ENCODE results near the gene DAND5.
A peak's percentile ranks its signal among the peaks of the same experiment; 100 is the strongest.

DAND5 gene, protein sequence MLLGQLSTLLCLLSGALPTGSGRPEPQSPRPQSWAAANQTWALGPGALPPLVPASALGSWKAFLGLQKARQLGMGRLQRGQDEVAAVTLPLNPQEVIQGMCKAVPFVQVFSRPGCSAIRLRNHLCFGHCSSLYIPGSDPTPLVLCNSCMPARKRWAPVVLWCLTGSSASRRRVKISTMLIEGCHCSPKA

DNA sequence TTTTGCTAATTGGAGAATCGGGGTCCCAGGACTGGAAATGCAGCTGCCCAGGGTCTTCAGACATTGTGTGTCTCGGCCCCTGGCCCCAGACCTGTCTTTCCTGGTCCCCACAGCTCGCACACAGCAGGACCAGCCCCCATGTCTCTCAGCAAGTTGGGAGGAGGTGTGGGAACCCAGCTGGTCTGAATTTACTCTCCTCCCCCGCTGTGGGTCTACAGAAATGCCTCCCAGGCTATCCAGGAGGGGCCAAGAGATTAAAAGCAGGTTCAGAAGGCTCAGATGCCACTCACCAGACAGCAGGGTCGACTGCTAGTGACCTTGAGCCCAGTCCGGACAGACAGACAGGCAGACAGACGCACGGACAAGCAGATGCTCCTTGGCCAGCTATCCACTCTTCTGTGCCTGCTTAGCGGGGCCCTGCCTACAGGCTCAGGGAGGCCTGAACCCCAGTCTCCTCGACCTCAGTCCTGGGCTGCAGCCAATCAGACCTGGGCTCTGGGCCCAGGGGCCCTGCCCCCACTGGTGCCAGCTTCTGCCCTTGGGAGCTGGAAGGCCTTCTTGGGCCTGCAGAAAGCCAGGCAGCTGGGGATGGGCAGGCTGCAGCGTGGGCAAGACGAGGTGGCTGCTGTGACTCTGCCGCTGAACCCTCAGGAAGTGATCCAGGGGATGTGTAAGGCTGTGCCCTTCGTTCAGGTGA is at the start of gene DAND5:
Gene DAND5, plus strand, starts transcription at position 285 of the 697 bp plus-strand sequence. Its CDS starts 85 bp downstream, at position 370.
- Mint-ChIP-seq H3K4me1 (ENCODE audit: low read depth) (peaks cover 4% of the 10 kb centered on the region), H3K27ac (no peak within 1 kb of the TSS), H3K9me3 (no peaks in the 10 kb centered on the region), H3K4me3 (no peak within 1 kb of the TSS), H3K36me3 (ENCODE audit: low read depth) (no peaks in the 10 kb centered on the region), H3K27me3 (ENCODE audit: low read depth) (peaks cover 5% of the 10 kb centered on the region)

DNA sequence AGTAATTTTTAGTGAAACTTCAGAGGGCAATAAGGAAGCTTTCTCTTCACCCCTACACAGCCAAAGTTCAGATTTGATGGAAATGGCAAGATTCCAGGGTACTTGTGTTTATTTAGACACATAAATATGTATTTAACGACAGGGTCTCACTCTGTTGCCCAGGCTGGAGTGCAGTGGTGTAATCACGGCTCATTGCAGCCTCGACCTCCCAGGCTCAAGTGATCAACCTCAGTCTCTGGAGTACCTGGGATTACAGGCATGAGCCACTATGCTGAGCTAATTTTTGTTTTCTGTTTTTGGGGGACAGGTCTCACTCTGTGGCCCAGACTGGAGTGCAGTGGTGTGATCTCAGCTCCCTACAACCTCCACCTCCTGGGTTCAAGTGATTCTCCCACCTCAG is 48.3 kb upstream of the DAND5 start:
- H3K27me3 Mint-ChIP-seq (ENCODE audit: low read depth): no peaks in the 10 kb centered on the region
- peaks cover 21% of the 10 kb centered on the region for H3K36me3 Mint-ChIP-seq (ENCODE audit: low read depth)
- no peak overlapping the region for H3K4me3 Mint-ChIP-seq
- peaks cover 10% of the 10 kb centered on the region for H3K4me1 Mint-ChIP-seq (ENCODE audit: low read depth)
- no peak overlapping the region for H3K27ac Mint-ChIP-seq
- no peaks in the 10 kb centered on the region for H3K9me3 Mint-ChIP-seq

DNA sequence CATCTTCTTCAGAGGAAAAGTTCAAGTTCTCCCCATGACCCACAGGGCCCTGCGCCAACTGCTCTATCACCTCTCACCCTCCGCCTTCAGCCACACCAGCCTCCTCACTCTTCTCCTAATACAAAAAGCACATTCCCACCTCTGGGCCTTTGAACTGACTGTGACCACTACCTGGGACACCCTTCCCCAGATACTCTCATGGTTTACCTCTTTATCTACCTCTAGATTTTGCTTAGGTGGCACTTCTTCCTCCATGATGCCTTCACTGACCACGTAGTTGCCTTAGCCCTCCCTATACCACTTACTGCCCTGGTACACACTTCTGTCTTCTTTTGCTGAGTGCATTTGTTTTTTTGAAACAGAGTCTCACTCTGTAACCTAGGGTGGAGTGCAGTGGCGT is 46.4 kb upstream of the DAND5 start:
- no peak overlapping the region for H3K27ac Mint-ChIP-seq
- H3K4me1 Mint-ChIP-seq (ENCODE audit: low read depth): peaks cover 10% of the 10 kb centered on the region
- H3K4me3 Mint-ChIP-seq: no peak overlapping the region
- H3K27me3 Mint-ChIP-seq (ENCODE audit: low read depth): no peaks in the 10 kb centered on the region
- H3K9me3 Mint-ChIP-seq: no peaks in the 10 kb centered on the region
- peaks cover 29% of the 10 kb centered on the region for H3K36me3 Mint-ChIP-seq (ENCODE audit: low read depth)

DNA sequence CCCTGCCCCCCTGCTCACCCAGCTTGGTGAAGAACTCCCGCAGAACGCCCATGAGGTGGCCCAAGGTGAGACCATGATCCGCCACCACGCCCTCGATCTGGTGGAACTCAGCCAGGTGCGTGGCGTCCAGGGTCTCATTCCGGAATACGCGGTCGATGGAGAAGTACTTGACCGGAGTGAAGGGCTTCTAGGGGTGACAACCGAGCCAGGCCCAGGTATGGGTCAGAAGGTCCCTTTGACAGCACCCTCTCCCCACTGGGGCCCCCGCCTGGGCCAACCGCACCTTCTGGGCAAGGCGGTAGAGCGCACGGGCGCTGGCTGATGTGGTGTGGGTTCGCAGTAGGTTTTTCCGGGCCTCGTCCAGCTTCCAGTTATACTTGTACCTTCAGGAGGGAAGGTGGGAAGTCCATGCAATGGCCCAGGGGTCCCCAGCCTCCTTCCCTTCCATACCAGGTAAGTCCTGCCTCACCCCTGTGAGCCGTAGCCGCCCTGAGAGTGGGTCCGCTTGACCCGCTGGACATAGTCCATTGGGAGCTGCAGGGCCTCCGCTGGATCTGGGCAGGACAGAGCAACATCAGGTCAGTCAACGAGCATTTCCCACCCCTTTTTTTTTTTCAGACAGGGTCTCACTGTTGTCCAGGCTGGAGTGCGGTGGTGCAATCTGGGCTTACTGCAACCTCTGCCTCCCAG is 44.6 kb upstream of the DAND5 start:
- Mint-ChIP-seq H3K27ac (no peak overlapping the region), H3K9me3 (no peaks in the 10 kb centered on the region), H3K27me3 (ENCODE audit: low read depth) (no peaks in the 10 kb centered on the region), H3K4me1 (ENCODE audit: low read depth) (no peaks in the 10 kb centered on the region), H3K36me3 (ENCODE audit: low read depth) (peaks cover 38% of the 10 kb centered on the region), H3K4me3 (no peak overlapping the region)

DNA sequence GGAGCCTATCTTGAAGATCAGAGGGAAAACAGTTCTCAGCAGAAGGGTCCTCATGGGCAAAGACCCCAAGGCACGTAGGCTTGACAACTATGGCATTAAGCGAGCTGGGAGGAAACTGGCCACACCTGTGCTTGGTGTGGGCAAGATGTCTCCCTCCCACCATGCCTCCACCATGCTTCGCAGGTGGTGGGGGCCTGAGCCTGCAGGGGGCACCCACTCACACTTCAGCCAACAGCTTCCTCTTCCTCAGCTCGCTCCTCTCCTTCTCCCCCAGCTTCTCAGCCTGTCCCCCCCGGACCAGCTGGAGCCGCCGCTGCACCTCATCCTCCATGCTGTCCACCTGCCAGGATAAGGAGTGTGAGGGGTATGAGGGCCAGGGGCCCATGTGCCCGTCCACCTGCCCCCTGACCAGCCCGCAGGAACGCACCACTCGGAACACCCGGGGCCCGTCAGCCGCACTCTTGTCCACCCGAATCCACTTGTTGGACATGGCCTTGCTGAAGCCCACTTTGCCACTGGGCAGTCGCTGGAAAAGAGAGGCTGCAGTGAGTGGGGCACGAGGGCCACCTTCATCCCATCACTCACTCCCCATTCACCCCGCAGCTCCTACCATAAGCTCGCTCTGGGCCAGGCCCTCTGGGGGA is 39.3 kb upstream of the DAND5 start:
- Mint-ChIP-seq H3K27me3 (ENCODE audit: low read depth) (no peaks in the 10 kb centered on the region), H3K9me3 (no peaks in the 10 kb centered on the region), H3K27ac (no peak overlapping the region), H3K4me3 (no peak overlapping the region), H3K36me3 (ENCODE audit: low read depth) (peaks cover 30% of the 10 kb centered on the region), H3K4me1 (ENCODE audit: low read depth) (peaks cover 16% of the 10 kb centered on the region)

DNA sequence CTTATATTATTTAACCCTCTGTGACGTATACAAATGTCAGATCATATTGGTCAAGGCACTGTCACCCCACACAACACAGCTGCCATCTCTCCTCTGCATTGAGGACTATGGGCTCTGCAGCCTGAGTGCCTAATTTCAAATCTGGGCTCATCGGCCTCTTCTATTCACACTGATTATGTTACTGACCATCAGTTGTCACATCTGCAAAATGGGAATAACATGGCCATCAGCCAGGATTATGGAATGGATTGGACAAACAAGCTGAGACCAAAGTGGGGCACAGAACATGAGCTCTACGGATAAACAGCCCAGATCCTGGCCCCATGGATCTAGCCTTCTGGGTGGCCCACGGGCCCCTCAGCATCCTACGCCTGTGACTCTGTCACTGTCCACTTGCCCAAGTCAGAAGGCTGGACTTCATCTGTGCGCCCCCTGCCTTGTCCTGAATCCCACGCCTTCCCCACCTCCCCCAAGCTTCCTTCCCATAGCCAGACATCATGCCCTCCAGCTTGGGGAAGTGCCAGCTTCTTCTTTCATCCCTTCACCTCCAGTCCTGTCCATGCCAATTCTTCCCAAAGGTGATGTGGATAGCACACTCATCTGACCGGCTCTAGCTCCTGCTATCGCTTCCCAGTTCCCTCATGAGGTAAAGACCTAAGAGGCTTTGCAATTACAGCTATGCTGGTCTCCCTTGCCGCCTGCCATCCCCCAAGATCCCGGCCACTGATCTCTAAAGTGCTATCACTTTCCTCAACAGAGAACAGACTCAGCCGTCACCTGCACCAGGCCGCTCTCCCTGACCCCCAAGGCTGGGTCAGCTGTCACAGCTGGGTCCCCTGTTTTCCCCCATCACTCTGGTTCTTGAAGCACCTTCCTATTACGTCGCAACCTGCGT is 36.7 kb upstream of the DAND5 start:
- Mint-ChIP-seq H3K9me3 (no peaks in the 10 kb centered on the region), H3K4me3 (peak overlapping the region; percentile 99), H3K27me3 (ENCODE audit: low read depth) (no peaks in the 10 kb centered on the region), H3K27ac (peak overlapping the region; percentile 90), H3K36me3 (ENCODE audit: low read depth) (peaks cover 22% of the 10 kb centered on the region), H3K4me1 (ENCODE audit: low read depth) (peaks cover 24% of the 10 kb centered on the region)

DNA sequence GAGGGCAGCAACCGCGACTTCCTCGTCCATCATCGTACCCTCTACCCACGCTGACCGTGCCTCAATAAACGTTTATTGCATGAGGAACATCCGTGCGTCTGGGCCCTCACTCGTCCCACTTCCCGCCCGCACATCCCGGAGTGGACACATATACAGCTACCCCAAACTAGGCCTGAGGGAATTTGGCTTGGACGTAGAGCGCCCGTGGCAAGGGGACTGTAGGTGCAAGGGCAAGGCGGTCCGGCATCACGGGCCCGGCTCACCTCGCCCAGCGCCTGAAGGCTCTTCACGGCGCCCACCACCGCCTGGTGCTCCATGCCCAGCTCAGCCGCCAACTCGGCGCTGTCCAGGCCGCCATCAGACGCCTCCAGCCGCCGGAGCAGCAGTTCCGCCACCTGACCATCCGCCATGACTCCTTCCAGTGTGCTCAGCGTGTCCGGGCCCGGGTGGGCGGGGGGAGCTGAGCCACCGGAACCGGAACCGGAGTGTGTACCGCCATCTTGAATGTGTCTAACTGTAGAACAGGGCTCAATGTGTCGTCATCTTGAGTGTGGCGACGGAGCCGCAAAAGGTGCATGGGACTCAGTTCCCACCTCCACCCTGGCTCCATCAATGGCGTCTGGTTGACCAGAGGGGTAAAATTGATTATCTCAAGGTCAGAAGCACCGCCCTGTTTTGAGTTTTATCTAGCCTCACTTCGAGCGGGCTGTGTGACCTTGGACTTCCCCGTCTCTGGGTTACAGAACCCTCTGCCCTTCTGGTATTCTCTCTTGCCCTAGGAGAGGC is 35.9 kb upstream of the DAND5 start, which contains the start of gene FARSA:
Gene FARSA, minus strand, starts transcription at position 425 of the 786 bp plus-strand sequence. Its CDS starts 15 bp downstream, at position 410.
- H3K4me3 Mint-ChIP-seq: peak within 1 kb of the TSS; percentile 99
- H3K9me3 Mint-ChIP-seq: no peaks in the 10 kb centered on the region
- H3K4me1 Mint-ChIP-seq (ENCODE audit: low read depth): peaks cover 27% of the 10 kb centered on the region
- peaks cover 20% of the 10 kb centered on the region for H3K36me3 Mint-ChIP-seq (ENCODE audit: low read depth)
- no peaks in the 10 kb centered on the region for H3K27me3 Mint-ChIP-seq (ENCODE audit: low read depth)
- peak within 1 kb of the TSS; percentile 90 for H3K27ac Mint-ChIP-seq

DNA sequence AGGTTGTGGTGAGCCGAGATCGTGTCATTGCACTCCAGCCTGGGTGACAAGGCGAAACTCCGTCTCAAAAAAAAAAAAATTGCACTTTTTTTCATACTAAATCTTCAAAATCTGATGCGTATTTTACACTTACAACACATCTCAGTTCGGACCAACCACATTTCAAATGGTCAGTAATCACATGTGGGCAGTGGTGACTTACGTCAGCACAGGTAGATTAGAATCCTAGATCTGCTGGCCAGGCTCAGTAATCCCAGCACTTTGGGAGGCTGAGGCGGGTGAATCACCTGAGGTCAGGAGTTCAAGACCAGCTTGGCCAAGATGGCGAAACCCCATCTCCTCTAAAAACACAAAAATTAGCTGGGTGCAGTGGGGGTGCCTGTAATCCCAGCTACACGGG is 34.3 kb upstream of the DAND5 start:
- H3K27ac Mint-ChIP-seq: peak overlapping the region; percentile 31
- H3K36me3 Mint-ChIP-seq (ENCODE audit: low read depth): peaks cover 28% of the 10 kb centered on the region
- no peaks in the 10 kb centered on the region for H3K9me3 Mint-ChIP-seq
- no peak overlapping the region for H3K4me3 Mint-ChIP-seq
- H3K4me1 Mint-ChIP-seq (ENCODE audit: low read depth): peaks cover 38% of the 10 kb centered on the region
- H3K27me3 Mint-ChIP-seq (ENCODE audit: low read depth): no peaks in the 10 kb centered on the region

DNA sequence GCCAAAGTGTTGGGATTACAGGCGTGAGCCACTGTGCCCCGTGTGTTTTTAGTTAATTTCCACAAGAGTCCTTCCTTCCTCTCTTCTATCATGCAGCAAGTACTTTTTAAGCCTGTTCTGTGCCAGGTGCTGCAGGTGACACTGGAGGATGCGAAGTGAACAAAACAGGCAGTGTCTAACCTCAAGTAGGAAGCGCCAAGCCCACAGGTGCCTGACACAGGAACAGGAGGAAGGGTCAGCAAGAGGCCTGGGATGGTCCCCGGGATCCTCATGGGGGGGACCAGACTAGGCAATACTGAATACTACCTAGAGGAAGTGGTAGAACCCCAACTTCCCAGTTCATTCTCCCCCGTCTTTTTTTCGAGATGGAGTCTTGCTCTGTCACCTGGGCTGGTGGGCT is 32.8 kb upstream of the DAND5 start:
- no peaks in the 10 kb centered on the region for H3K27me3 Mint-ChIP-seq (ENCODE audit: low read depth)
- no peak overlapping the region for H3K4me3 Mint-ChIP-seq
- no peaks in the 10 kb centered on the region for H3K9me3 Mint-ChIP-seq
- H3K27ac Mint-ChIP-seq: peak overlapping the region; percentile 62
- H3K36me3 Mint-ChIP-seq (ENCODE audit: low read depth): peaks cover 40% of the 10 kb centered on the region
- H3K4me1 Mint-ChIP-seq (ENCODE audit: low read depth): peaks cover 48% of the 10 kb centered on the region

DNA sequence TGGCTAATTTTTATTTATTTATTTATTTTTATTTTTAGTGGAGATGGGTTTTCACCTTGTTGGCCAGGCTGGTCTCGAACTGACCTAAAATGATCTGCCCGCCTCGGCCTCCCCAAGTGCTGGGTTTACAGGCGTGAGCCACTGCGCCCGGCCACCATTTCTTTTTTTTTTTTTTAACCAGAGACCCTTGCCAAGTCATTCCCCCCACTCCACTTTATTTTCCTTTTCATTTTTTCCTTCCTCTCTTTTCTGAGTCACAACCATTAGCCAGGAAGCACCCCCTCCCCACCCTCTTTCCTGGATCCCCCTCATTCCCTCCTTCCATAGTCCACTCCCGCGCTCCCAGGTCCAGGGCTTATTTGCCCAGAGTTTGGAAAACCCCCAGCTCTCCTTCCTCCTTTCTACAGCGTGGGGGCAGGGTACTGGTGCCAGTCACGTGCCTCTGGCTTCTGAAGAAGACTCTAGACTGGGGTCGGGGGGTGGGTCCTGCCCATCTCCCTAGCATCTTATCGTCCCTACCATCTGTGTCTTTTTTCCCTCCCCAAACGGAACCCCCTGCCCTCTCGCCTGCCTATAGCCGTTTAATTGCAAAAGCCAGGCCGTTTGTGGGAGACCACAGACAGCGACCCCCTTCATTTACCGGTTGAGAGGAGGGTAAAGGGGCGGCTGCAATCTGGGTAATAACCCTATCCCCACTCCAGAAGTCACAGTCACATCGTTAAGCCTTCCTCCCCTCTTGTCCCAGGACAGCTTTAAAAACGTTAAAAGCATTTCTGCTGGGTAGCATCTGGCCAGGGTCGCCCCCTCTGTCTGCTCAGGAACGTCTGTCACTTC is 32.1 kb upstream of the DAND5 start:
- Mint-ChIP-seq H3K4me1 (ENCODE audit: low read depth) (peaks cover 48% of the 10 kb centered on the region), H3K4me3 (peak overlapping the region; percentile 99), H3K36me3 (ENCODE audit: low read depth) (peaks cover 44% of the 10 kb centered on the region), H3K27ac (peak overlapping the region; percentile 89), H3K9me3 (no peaks in the 10 kb centered on the region), H3K27me3 (ENCODE audit: low read depth) (no peaks in the 10 kb centered on the region)

DNA sequence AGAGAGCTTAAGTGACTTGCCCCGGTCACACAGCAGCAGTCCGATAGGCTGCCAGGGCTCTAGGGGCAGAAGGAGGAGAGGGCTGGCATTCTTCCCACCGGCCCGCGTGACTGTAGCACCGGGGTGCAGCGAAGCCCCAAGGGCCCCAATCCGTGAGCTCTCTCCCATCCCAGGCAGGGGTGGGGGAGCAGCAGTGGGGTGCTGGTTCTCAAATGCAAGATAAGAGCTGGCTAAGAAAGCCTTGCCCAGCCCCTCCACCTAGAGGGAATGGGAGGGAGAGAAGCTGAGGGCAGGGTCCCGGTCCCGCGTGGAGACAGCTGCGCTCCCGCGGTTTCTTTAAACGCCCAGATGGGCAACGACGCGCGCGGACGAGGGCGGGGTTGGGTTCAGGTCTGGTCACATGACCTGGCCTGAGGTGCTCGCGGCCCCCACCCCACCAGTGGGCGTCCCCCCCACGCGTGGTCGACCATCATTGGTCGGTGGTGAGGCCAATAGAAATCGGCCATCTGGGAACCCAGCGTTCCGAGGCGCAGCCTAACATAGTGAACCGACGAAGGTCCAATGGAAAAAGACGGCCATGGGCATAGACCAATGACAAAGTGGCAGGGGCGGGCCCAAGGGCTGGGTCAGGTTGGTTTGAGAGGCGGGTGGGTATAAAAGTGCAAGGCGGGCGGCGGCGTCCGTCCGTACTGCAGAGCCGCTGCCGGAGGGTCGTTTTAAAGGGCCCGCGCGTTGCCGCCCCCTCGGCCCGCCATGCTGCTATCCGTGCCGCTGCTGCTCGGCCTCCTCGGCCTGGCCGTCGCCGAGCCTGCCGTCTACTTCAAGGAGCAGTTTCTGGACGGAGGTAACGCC is 31.2 kb upstream of the DAND5 start, which contains the start of gene CALR:
Gene CALR, plus strand, starts transcription at position 683 of the 852 bp plus-strand sequence. Its CDS starts 71 bp downstream, at position 754.
- H3K4me3 Mint-ChIP-seq: peak within 1 kb of the TSS; percentile 99
- H3K9me3 Mint-ChIP-seq: no peaks in the 10 kb centered on the region
- peaks cover 45% of the 10 kb centered on the region for H3K36me3 Mint-ChIP-seq (ENCODE audit: low read depth)
- peaks cover 41% of the 10 kb centered on the region for H3K4me1 Mint-ChIP-seq (ENCODE audit: low read depth)
- peak within 1 kb of the TSS; percentile 89 for H3K27ac Mint-ChIP-seq
- no peaks in the 10 kb centered on the region for H3K27me3 Mint-ChIP-seq (ENCODE audit: low read depth)
